GM18861 (cell line): ENCODE measurements around the gene FBXL17.

ENCODE experiments used
- ATAC-seq: cut with Tn5 transposase; IDR thresholded peaks from one replicate; pipeline ENCODE4 v1.9.1; 2021; ENCODE audit not compliant: unreplicated experiment

The FBXL17 gene

GRCh38 chr5:108375768-108376167, 6.1 kb downstream of the FBXL17 start:
- no peak for ATAC-seq

- ATAC-seq = no peak
Observed at GRCh38 chr5:108373426-108373825, 8.5 kb downstream of the FBXL17 start.

GRCh38 chr5:108372369-108372768, 9.5 kb downstream of the FBXL17 start:
- ATAC-seq = no peak

GRCh38 chr5:108371263-108371662, 10.6 kb downstream of the FBXL17 start:
- ATAC-seq = no peak

- no peak for ATAC-seq
Observed at GRCh38 chr5:108369167-108369566, 12.7 kb downstream of the FBXL17 start.

- ATAC-seq = no peak
Observed at GRCh38 chr5:108367679-108368334, 14.1 kb downstream of the FBXL17 start.

- ATAC-seq = no peak
Observed at GRCh38 chr5:108366500-108366899, 15.4 kb downstream of the FBXL17 start.

GRCh38 chr5:108361771-108362170, 20.1 kb downstream of the FBXL17 start:
- ATAC-seq = no peak

- ATAC-seq = no peak
Observed at GRCh38 chr5:108361239-108361638, 20.7 kb downstream of the FBXL17 start.

GRCh38 chr5:108360280-108360679, 21.6 kb downstream of the FBXL17 start:
- ATAC-seq = no peak

- no peak for ATAC-seq
Observed at GRCh38 chr5:108356286-108356685, 25.6 kb downstream of the FBXL17 start.

- ATAC-seq = no peak
Observed at GRCh38 chr5:108353087-108353486, 28.8 kb downstream of the FBXL17 start.

GRCh38 chr5:108345541-108346171, 36.2 kb downstream of the FBXL17 start:
- peak; percentile 92 for ATAC-seq

GRCh38 chr5:108344103-108344822, 37.6 kb downstream of the FBXL17 start:
- no peak for ATAC-seq

GRCh38 chr5:108341866-108342265, 40.0 kb downstream of the FBXL17 start:
- no peak for ATAC-seq

GRCh38 chr5:108340131-108340530, 41.8 kb downstream of the FBXL17 start:
- no peak for ATAC-seq

GRCh38 chr5:108339220-108339619, 42.7 kb downstream of the FBXL17 start:
- no peak for ATAC-seq

GRCh38 chr5:108334225-108334624, 47.7 kb downstream of the FBXL17 start:
- no peak for ATAC-seq

- no peak for ATAC-seq
Observed at GRCh38 chr5:108326982-108327381, 54.9 kb downstream of the FBXL17 start.

GRCh38 chr5:108324886-108325285, 57.0 kb downstream of the FBXL17 start:
- ATAC-seq = no peak

- no peak for ATAC-seq
Observed at GRCh38 chr5:108321341-108321740, 60.6 kb downstream of the FBXL17 start.

GRCh38 chr5:108320231-108320630, 61.7 kb downstream of the FBXL17 start:
- no peak for ATAC-seq
